B cell (primary cell): Measurements from ENCODE around the gene LAMC3. TPM values are rescaled to one million over a fixed set of nuclear protein-coding genes. Genes with fewer than 3 reads are reported as not detected.

Experiments used
- ATAC-seq: fragments of 200-7000 bp; cut with Tn5 transposase; one replicate; pipeline ENCODE4 v1.10.0; 2021; ENCODE audit warnings: low read depth, mild to moderate bottlenecking, moderate number of reproducible peaks, moderate library complexity
- CTCF ChIA-PET: fragments of 350-600 bp; sonication (Branson Sonifier 250); formaldehyde crosslinking; loops from one replicate; lab custom pipeline; 2021; ENCODE audit warnings: antibody characterized with exemption, inconsistent platforms; lab: Charles Lee
- POLR2A ChIA-PET: fragments of 350-600 bp; sonication (Branson Sonifier 250); formaldehyde crosslinking; loops from one replicate; lab custom pipeline; 2021; ENCODE audit warnings: antibody characterized with exemption; lab: Charles Lee
- DNase-seq: peaks from one replicate; pipeline ENCODE4 v3.0.0; 2013
- H2AFZ ChIP-seq: 2 replicates; pipeline ENCODE4 v1.6.1; 2012; ENCODE audit warnings: mild to moderate bottlenecking, low read depth, low read length; ENCODE audit not compliant: insufficient read depth, poor library complexity, severe bottlenecking
- H3K27ac ChIP-seq, 2 donors: 1 replicate in 1 of 2; 2 replicates in 1 of 2; pipeline ENCODE4 v1.5.1; 2012 to 2013; ENCODE audit warnings: low read length in 2 of 2, mild to moderate bottlenecking in 2 of 2, moderate library complexity in 1 of 2
- H3K27me3 ChIP-seq, 4 experiments: fragments of 200-600 bp in 1 of 4; sonication (generic) in 1 of 4; replicated peaks in 1 of 4; 1 replicate in 2 of 4; 2 replicates in 2 of 4; pipeline versions ENCODE4 v1.6.1 to v1.7.0; 2013 to 2016; ENCODE audit warnings: low read length in 3 of 4, mild to moderate bottlenecking in 2 of 4, mixed read lengths in 1 of 4, moderate library complexity in 1 of 4; ENCODE audit not compliant: insufficient read depth in 4 of 4, control insufficient read depth in 3 of 4; ENCODE audit errors: control extremely low read depth in 1 of 4
- H3K36me3 ChIP-seq, 2 experiments: replicated peaks in 1 of 2; 1 replicate in 1 of 2; 2 replicates in 1 of 2; pipeline versions ENCODE4 v1.6.1 to v1.7.1; 2013; ENCODE audit warnings: low read length in 1 of 2; ENCODE audit not compliant: insufficient read depth in 2 of 2, control insufficient read depth in 1 of 2; ENCODE audit errors: control extremely low read depth in 1 of 2, extremely low read depth in 1 of 2
- H3K4me1 ChIP-seq, 2 donors: fragments of 200-600 bp in 1 of 2; sonication (generic) in 1 of 2; 1 replicate in 1 of 2; 2 replicates in 1 of 2; pipeline versions ENCODE4 v1.5.1 to v1.6.1; 2013 to 2017; ENCODE audit warnings: low read length in 2 of 2; ENCODE audit not compliant: control insufficient read depth in 2 of 2, insufficient read depth in 2 of 2
- H3K4me2 ChIP-seq: replicated peaks from 2 replicates; pipeline ENCODE3; 2012; ENCODE audit warnings: mild to moderate bottlenecking, low read depth, low read length; ENCODE audit not compliant: poor library complexity, severe bottlenecking
- H3K4me3 ChIP-seq, 5 experiments: fragments of 200-600 bp in 1 of 5; sonication (generic) in 1 of 5; 1 replicate in 3 of 5; 2 replicates in 2 of 5; pipeline versions ENCODE4 v1.5.1 to v1.7.0; 2011 to 2016; ENCODE audit warnings: low read length in 4 of 5, mild to moderate bottlenecking in 4 of 5, low read depth in 2 of 5, control low read depth in 1 of 5, moderate library complexity in 1 of 5; ENCODE audit not compliant: insufficient read depth in 1 of 5; ENCODE audit errors: control extremely low read depth in 1 of 5, extremely low read depth in 1 of 5
- H3K79me2 ChIP-seq: fragments of 200-600 bp; sonication (generic); one replicate; pipeline ENCODE4 v1.6.0; 2016; ENCODE audit warnings: low read length; ENCODE audit not compliant: control insufficient read depth, insufficient read depth
- H3K9ac ChIP-seq: fragments of 200-600 bp; sonication (generic); 2 replicates; pipeline ENCODE4 v1.6.1; 2017; ENCODE audit warnings: mild to moderate bottlenecking, low read length, moderate library complexity
- H3K9me3 ChIP-seq, 3 donors: one replicate each; pipeline versions ENCODE4 v1.6.1 to v1.7.1; 2013; ENCODE audit warnings: low read length in 2 of 3; ENCODE audit not compliant: control insufficient read depth in 2 of 3, insufficient read depth in 1 of 3; ENCODE audit errors: control extremely low read depth in 1 of 3
- H4K20me1 ChIP-seq: 2 replicates; pipeline ENCODE4 v1.6.0; 2012; ENCODE audit warnings: mild to moderate bottlenecking, low read length; ENCODE audit not compliant: insufficient read depth, control insufficient read depth, poor library complexity, severe bottlenecking
- H3K27ac Mint-ChIP-seq: one replicate; pipeline ENCODE4 v1.8.0; 2021; ENCODE audit warnings: mixed read lengths
- H3K27me3 Mint-ChIP-seq: one replicate; pipeline ENCODE4 v1.8.0; 2021; ENCODE audit warnings: mixed read lengths
- H3K4me1 Mint-ChIP-seq: one replicate; pipeline ENCODE4 v1.8.0; 2021; ENCODE audit warnings: mixed read lengths
- H3K4me3 Mint-ChIP-seq: one replicate; pipeline ENCODE4 v1.8.0; 2021; ENCODE audit warnings: mixed read lengths
- H3K9me3 Mint-ChIP-seq: one replicate; pipeline ENCODE4 v1.8.0; 2022; ENCODE audit warnings: mixed read lengths; ENCODE audit not compliant: insufficient read depth
- EZH2 ChIP-seq: IDR thresholded peaks from 2 replicates; pipeline ENCODE4 v1.6.1; 2012; ENCODE audit warnings: borderline replicate concordance, low read depth, mild to moderate bottlenecking, moderate library complexity, low read length; ENCODE audit not compliant: insufficient read depth, poor library complexity, severe bottlenecking
- WGBS: methylation state at CpG from one replicate; pipeline ENCODE4 v1.1.5; 2013; ENCODE audit warnings: missing lambda C conversion rate; ENCODE audit not compliant: insufficient coverage; 5-methylcytosine and 5-hydroxymethylcytosine counted together
- intact Hi-C: fragments of 100-400 bp; cut with micrococcal nuclease; formaldehyde crosslinking; loops from one replicate; pipeline ENCODE4 v1.10.0; 2022
- polyA plus RNA-seq: library from polyadenylated mRNA; depleted of rRNA; stranded (reverse); fragments of >200 nt; gene quantifications from 2 replicates; pipeline ENCODE4 v1.2.3, GENCODE V29; 2012
- total RNA-seq, 2 donors: library from RNA; stranded (reverse); fragments of 120-200 nt in 1 of 2; gene quantifications; 1 replicate in 1 of 2; 2 replicates in 1 of 2; pipeline versions ENCODE4 v1.2.3 to v1.2.4, GENCODE V29; 2013 to 2022
- TF ChIP-seq, protein P1 (sequence below): fragments of 200-600 bp; IDR thresholded peaks from one replicate; pipeline ENCODE4 v1.8.0; 2022; ENCODE audit warnings: antibody characterized with exemption, mild to moderate bottlenecking

LAMC3 gene
- total and polyA plus RNA-seq, 2 donors (not counting 1 experiment from before 2014, with no cell fraction given): 0.25 to 0.45 TPM

- Mint-ChIP-seq H3K4me3 (no peak overlapping the region), H3K9me3 (no peaks in the 10 kb centered on the region), H3K27ac (no peak overlapping the region), H3K4me1 (no peaks in the 10 kb centered on the region), H3K27me3 (peaks cover 23% of the 10 kb centered on the region)
- Histone ChIP-seq H3K9ac (no peak overlapping the region), H3K4me3 (no peak overlapping the region), H3K79me2 (no peaks in the 10 kb centered on the region), H3K27me3 (peaks cover 0 to 24% (median 0%) of the 10 kb centered on the region in 4 experiments), H3K9me3 (no peaks in the 10 kb centered on the region), H3K27ac (no peak overlapping the region), H3K4me1 (no peaks in the 10 kb centered on the region), H2AFZ (no peak overlapping the region), H3K4me2 (no peak overlapping the region), H3K36me3 (no peaks in the 10 kb centered on the region), H4K20me1 (no peaks in the 10 kb centered on the region)
- DNase-seq (no peak), ATAC-seq (no peak)
- 89% methylated on average over 18 of the region's 18 CpGs for WGBS
- POLR2A ChIA-PET: no interaction called here
- TF ChIP-seq, protein P1, sequence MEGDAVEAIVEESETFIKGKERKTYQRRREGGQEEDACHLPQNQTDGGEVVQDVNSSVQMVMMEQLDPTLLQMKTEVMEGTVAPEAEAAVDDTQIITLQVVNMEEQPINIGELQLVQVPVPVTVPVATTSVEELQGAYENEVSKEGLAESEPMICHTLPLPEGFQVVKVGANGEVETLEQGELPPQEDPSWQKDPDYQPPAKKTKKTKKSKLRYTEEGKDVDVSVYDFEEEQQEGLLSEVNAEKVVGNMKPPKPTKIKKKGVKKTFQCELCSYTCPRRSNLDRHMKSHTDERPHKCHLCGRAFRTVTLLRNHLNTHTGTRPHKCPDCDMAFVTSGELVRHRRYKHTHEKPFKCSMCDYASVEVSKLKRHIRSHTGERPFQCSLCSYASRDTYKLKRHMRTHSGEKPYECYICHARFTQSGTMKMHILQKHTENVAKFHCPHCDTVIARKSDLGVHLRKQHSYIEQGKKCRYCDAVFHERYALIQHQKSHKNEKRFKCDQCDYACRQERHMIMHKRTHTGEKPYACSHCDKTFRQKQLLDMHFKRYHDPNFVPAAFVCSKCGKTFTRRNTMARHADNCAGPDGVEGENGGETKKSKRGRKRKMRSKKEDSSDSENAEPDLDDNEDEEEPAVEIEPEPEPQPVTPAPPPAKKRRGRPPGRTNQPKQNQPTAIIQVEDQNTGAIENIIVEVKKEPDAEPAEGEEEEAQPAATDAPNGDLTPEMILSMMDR: no peak
- TF ChIP-seq EZH2: no peak
- CTCF ChIA-PET: no interaction called here
- intact Hi-C loops: no loop called here
Observed at GRCh38 chr9:131013771-131014676, 5.0 kb downstream of the LAMC3 start.

DNA sequence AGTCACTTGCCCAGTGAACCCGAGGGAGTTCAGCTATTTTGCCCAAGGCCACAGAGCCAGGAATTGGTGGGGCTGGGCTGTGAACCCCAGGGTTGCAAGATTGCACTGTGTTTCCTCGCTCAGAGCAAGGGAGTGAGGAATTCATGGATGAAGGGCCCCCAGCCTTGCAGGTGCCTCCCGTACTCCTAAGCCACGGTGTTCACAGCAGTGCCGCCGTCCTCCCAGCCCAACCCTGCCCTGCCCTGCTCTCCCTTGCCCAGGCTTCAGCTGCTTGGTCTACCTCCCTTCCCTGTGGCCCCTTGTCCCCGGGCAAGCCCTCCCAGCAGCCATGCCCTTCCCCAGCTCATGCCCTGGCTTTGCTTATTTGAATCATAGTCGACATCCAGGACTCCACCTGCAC, 6.1 kb downstream of the LAMC3 start:
- Histone ChIP-seq H3K9ac (no peak overlapping the region), H3K4me2 (no peak overlapping the region), H4K20me1 (no peaks in the 10 kb centered on the region), H3K27me3 (peaks cover 0 to 17% (median 0%) of the 10 kb centered on the region in 4 experiments), H3K36me3 (no peaks in the 10 kb centered on the region), H3K4me3 (no peak overlapping the region), H3K27ac (no peak overlapping the region), H2AFZ (no peak overlapping the region), H3K9me3 (peaks cover 0 to 3% (median 0%) of the 10 kb centered on the region in 3 donors), H3K4me1 (no peaks in the 10 kb centered on the region), H3K79me2 (no peaks in the 10 kb centered on the region)
- WGBS: 89% methylated on average over 8 of the region's 8 CpGs
- Mint-ChIP-seq H3K9me3 (no peaks in the 10 kb centered on the region), H3K27me3 (peaks cover 26% of the 10 kb centered on the region), H3K4me3 (no peak overlapping the region), H3K27ac (no peak overlapping the region), H3K4me1 (no peaks in the 10 kb centered on the region)
- TF ChIP-seq EZH2: no peak
- TF ChIP-seq, protein P1: no peak
- ChIA-PET CTCF (interaction anchor here (1.7 kb wide), 1 partner anchor 31 kb away, joined by 4 read pairs; no protein-coding TSS in a partner anchor), POLR2A (no interaction called here)
- ATAC-seq: no peak
- no peak for DNase-seq
- intact Hi-C loops: no loop called here
